MCF 10A (cell line): ENCODE data around the gene AVPR1B. TPM values are rescaled to one million over a fixed set of nuclear protein-coding genes. Genes with fewer than 3 reads are reported as not detected.

Experiments
- BruUV-seq: library from RNA; stranded (reverse); fragments of 400-500 nt; replicated peaks from 2 replicates; lab custom pipeline; 2021; lab: Mats Ljungman, UMichigan
- CTCF ChIA-PET: fragments of 300-600 bp; sonication (Branson Sonifier 250); formaldehyde crosslinking; extraction: SDS; loops from one replicate; lab custom pipeline; 2021; ENCODE audit warnings: antibody characterized with exemption, inconsistent platforms; lab: Yijun Ruan, JAX
- POLR2A ChIA-PET: fragments of 300-600, 350-650 bp; sonication (Branson Sonifier 250); formaldehyde crosslinking; extraction: SDS; loops from one replicate; lab custom pipeline; 2020; ENCODE audit warnings: antibody characterized with exemption, inconsistent platforms; lab: Yijun Ruan, JAX
- DNase-seq: peaks from one replicate; pipeline ENCODE4 v3.0.0-alpha.2; 2018; ENCODE audit not compliant: unreplicated experiment
- H3K27ac Mint-ChIP-seq: one replicate; pipeline ENCODE4 v1.8.0; 2022; ENCODE audit warnings: mild to moderate bottlenecking, low read depth, mixed read lengths; ENCODE audit not compliant: unreplicated experiment
- H3K27me3 Mint-ChIP-seq: one replicate; pipeline ENCODE4 v1.8.0; 2022; ENCODE audit warnings: mixed read lengths; ENCODE audit not compliant: insufficient read depth, unreplicated experiment
- H3K36me3 Mint-ChIP-seq: one replicate; pipeline ENCODE4 v1.8.0; 2022; ENCODE audit warnings: mild to moderate bottlenecking, moderate library complexity, mixed read lengths; ENCODE audit not compliant: insufficient read depth, unreplicated experiment
- H3K4me1 Mint-ChIP-seq: one replicate; pipeline ENCODE4 v1.8.0; 2022; ENCODE audit warnings: mixed read lengths; ENCODE audit not compliant: insufficient read depth, unreplicated experiment
- H3K4me3 Mint-ChIP-seq: one replicate; pipeline ENCODE4 v1.8.0; 2022; ENCODE audit warnings: mild to moderate bottlenecking, moderate library complexity, mixed read lengths; ENCODE audit not compliant: unreplicated experiment
- H3K9me3 Mint-ChIP-seq: one replicate; pipeline ENCODE4 v1.8.0; 2022; ENCODE audit warnings: mixed read lengths; ENCODE audit not compliant: unreplicated experiment
- CTCF ChIP-seq: fragments of 200-600 bp; IDR thresholded peaks from one replicate; pipeline ENCODE4 v1.8.0; 2022; ENCODE audit warnings: antibody characterized with exemption, mild to moderate bottlenecking; ENCODE audit not compliant: unreplicated experiment
- intact Hi-C: fragments of 100-400 bp; cut with micrococcal nuclease; formaldehyde crosslinking; loops from 2 replicates; pipeline ENCODE4 v1.14.1; 2022
- total RNA-seq: library from RNA; stranded (reverse); gene quantifications from 2 replicates; pipeline ENCODE4 v1.2.3, GENCODE V29; 2022

The AVPR1B gene
- total RNA-seq, 1 experiment from 2014 or later, result not detected

DNA sequence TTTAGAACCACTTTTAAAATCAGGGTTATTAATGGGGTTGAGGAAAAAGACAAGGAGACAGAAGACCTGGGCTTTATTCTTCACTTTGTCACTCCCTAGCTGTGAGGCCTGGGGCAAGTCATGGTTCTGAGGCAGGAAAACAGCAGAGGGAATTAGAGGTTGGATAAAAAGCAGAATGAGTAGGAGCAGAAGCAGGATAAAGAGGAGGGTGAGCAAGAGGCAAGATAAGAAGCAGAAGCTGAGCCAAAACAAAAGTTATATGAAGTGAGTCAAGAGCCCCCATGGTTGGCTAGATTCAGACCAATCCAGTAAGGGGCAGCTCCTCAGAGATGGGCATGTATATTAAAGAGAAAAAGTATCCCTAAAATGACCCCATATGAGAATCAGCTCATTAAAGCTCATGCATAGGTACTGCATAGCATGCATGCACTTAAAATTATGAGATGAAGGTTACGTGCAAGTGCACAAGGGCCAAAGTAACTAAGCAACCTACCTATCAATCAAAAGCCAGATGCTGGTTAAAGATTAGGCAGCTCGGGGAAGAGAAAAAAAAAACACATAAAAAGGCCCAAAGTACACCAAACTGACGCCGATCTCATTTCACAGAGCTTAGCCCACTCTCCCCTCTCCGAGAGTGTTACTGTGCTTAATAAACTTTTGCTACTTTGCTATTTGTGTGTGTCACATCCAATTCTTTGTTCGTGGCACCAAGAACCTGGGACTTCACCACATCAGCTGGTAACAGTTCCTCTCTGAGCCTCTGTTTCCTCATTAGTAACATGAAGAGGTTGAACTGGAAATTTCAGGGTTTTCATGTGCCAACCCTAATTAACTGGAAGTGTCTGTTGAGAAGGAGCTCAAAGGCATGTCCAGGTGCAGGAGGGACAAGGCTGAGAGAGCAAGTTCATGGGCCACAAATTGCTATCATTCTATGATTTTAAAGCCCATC is 2.2 kb downstream of the AVPR1B start:
- Mint-ChIP-seq H3K27me3 (peaks cover 24% of the 10 kb centered on the region), H3K4me3 (no peak overlapping the region), H3K4me1 (peaks cover 14% of the 10 kb centered on the region), H3K27ac (no peak overlapping the region), H3K36me3 (no peaks in the 10 kb centered on the region), H3K9me3 (peaks cover 1% of the 10 kb centered on the region)
- ChIA-PET POLR2A (interaction anchor here (0.6 kb wide), 1 partner anchor 73 kb away, joined by 3 read pairs; no protein-coding TSS in a partner anchor), CTCF (interaction anchor here (0.5 to 26.9 kb wide), 8 partner anchors 9 to 682 kb away, joined by 3 to 517 read pairs (median 3); partner anchors contain the start of gene RAB7B)
- BruUV-seq, result no TSS peak
- DNase-seq, result no peak
- intact Hi-C loops, result no loop called here
- no peak for TF ChIP-seq CTCF

DNA sequence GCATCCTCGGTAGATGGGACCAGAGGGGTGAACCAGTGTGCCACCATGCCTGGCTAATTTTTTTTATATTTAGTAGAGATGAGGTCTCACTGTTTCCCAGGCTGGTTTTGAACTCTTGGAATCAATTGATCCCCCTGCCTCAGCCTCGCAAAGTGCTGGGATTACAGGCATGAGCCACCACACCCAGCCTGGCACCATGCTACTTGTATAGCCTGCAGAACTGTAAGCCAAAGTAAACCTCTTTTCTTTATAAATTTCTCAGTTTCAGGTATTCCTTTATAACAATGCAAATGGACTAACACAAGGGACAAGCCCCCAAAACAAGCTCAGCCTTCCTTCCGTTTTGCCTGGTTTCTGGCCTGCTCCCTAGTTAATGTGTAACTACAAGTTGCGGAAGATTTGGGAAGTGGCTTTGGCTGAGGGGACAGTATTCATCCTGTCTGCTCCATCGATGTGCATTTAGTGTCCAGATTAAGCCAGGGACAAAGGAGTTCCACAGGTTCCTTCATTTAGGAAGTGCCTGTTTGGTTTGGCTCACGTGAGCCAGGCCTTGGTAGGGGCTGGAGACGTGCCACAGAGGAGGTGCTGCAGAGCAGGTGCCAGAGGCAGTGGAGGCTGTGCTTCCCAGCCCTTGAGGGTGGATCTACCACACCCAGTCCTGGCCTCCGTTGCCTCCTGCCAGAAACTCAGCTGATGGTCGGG is 4.4 kb downstream of the AVPR1B start:
- H3K9me3 Mint-ChIP-seq, result no peaks in the 10 kb centered on the region
- no peak for TF ChIP-seq CTCF
- peaks cover 18% of the 10 kb centered on the region for H3K27me3 Mint-ChIP-seq
- H3K36me3 Mint-ChIP-seq, result no peaks in the 10 kb centered on the region
- POLR2A ChIA-PET, result interaction anchor here (0.5 kb wide), 1 partner anchor 129 kb away, joined by 3 read pairs; no protein-coding TSS in a partner anchor
- intact Hi-C loops, result no loop called here
- CTCF ChIA-PET, result interaction anchor here (0.6 to 26.9 kb wide), 4 partner anchors 83 to 433 kb away, joined by 3 to 517 read pairs (median 76); no protein-coding TSS in a partner anchor
- H3K27ac Mint-ChIP-seq, result no peak overlapping the region
- no peak overlapping the region for H3K4me3 Mint-ChIP-seq
- DNase-seq, result peak; percentile 55
- H3K4me1 Mint-ChIP-seq, result peaks cover 14% of the 10 kb centered on the region
- BruUV-seq, result no TSS peak

DNA sequence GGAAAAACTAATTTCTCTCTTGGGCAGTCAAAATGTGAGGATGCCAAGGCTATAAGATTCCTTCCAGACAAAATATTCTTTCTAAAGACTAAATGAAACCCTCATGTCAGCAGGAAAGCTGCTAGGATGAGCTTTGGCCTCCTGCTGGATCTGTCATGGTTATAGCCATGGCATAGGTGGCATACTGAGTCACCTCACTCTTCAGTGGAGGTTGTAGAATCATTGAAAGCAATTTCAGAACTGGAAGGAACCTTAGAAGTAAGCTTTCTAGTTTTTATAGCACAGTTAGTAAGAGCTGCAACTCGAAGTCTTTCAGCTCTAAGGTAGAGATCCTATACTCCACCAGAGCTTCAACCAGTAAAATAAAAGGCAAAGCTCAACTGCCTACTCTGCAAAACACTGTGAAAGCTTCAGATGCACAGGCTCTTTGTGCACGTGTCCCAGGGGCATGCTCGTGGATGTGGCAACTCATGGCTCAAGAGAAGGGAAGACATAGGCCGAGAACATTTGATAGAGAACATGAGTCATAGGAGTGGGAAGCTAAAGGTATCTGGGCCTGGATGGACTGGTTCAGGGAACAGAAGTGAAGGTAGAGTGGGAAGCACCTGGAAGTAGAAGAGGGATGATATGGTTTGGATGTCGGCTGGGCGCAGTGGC is 5.8 kb downstream of the AVPR1B start:
- Mint-ChIP-seq H3K27ac (no peak overlapping the region), H3K9me3 (no peaks in the 10 kb centered on the region), H3K4me3 (no peak overlapping the region), H3K4me1 (peaks cover 17% of the 10 kb centered on the region), H3K36me3 (no peaks in the 10 kb centered on the region), H3K27me3 (peaks cover 4% of the 10 kb centered on the region)
- ChIA-PET CTCF (interaction anchor here (0.5 to 26.9 kb wide), 13 partner anchors 9 to 436 kb away, joined by 3 to 517 read pairs (median 5); no protein-coding TSS in a partner anchor), POLR2A (interaction anchor here (0.6 to 1.6 kb wide), 9 partner anchors 9 to 1216 kb away, joined by 3 to 7 read pairs (median 4); partner anchors contain the start of gene RAB7B)
- DNase-seq, result peak; percentile 85
- BruUV-seq, result no TSS peak
- no peak for TF ChIP-seq CTCF
- intact Hi-C loops, result no loop called here
